Activated CD4-positive, alpha-beta T cell treated with anti-CD3 and anti-CD28 coated beads for 24 hours (primary cell): ENCODE results near the gene BRD1.

Source experiments
- DNase-seq, 2 donors: peaks; one replicate each; pipeline ENCODE4 v3.0.0-alpha.2; 2020; ENCODE audit warnings: low read depth in 2 of 2

BRD1 gene

DNA sequence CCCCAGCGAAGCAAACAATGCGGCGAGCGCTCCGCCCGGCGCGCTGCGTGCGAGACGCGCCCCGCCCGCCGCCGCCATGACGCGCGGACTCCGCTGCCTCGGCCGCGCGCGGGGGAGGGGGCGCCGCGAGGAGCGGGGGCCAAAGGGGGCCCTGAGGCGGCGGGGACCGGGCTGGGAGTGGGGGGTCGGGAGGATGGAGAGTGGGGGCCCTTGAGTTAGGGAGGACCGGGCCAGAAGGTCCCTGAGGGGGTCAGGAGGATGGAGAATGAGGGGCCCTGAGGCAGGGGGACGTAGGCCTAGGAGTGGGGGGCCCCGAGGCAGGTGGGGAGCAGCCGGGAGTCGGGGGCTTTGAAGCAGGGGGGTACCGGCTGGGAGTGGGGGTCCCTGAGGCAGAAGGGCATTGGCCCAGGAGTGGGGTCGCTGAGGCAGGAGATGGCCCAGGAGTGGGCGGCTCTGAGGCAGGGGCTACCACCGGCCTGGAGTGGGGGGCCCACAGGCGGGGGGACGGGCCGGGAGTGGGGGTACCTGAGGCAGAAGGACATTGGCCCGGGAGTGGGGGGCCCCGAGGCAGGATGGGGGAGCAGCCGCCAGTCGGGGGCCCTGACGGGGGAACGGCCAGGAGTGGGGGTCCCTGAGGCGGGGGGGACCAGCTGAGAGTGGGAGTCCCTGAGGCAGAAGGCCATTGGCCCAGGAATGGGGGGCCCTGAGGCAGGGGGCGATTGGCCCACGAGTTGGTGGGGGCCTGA lies at the start of gene BRD1:
BRD1 (minus strand) TSS at position 21 of the 746 bp plus-strand sequence. CDS start 3,556 bp downstream, outside the sequence.
- DNase-seq, result peak; percentile 38 to 39

DNA sequence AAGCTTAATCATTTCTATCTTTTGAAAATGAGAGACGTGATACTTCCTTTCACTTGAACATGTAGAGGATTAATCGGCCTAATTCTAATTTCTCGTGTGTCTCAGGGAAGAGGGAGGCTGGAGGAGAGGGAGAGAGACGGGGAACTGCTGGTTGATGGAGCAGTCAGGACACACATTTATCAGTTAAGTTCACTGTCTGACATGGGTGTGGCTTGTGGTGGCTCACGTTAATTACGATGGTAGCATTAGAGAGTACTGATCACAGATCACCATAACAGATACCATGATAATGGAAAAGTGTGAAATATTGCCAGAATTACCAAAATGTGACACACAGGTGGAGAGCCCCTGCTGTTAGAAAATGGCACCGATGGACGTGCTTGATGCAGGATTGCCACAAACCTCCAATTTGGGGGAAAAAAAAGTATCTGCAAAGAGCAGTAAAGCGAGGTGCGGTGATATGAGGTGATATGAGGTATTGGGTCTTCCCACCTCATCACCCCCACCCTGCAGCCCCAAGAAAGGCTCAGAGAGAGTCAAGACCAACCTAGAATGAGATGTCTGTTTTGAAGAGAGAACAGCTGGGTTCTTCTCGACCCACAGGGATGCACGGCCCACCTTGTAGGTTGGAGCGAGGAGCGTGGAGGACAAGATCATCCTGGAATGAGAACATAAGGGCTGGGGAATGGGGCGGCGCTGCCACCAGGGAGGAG lies 45.7 kb upstream of the BRD1 start:
- no peak for DNase-seq

DNA sequence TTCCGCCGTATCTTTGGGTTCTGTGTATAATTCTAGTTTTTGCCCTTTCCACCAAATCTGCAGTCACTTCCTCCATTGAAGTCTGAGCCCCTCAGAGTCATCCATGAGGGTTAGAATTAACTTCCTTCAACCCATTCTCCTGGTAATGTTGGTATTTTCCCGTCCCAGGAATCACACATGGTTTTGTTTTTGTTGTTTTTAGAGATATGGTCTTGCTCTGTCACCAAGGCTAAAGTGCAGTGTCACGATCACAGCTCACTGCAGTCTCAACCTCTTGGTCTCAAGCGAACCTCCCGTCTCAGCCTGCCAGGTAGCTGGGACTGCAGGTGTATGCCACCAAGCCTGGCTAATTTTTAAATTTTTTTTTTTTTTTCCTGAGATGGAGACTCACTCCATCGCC lies 44.7 kb upstream of the BRD1 start:
- no peak for DNase-seq

DNA sequence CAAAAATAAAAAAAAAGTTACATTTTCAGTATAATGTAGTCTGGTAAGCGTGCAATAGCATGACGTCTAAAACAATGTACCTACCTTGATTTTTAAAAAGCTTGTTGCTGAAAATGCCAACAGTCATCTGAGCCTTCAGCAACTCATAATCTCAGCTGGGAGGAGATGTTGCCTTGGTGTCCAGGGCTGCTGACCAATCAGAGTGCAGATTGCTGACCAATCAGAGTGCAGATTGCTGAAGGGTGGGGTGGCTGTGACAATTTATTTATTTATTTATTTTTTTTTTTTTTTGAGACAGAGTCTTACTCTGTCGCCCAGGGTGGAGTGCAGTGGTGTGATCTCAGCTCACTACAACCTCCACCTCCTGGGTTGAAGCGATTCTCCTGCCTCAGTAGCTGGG lies 43.8 kb upstream of the BRD1 start:
- DNase-seq, result no peak

GRCh38 chr22:49869845-49870712 lies 42.4 kb upstream of the BRD1 start:
- DNase-seq, result no peak

- DNase-seq, result no peak
Observed at GRCh38 chr22:49869086-49869830, 41.6 kb upstream of the BRD1 start.

DNA sequence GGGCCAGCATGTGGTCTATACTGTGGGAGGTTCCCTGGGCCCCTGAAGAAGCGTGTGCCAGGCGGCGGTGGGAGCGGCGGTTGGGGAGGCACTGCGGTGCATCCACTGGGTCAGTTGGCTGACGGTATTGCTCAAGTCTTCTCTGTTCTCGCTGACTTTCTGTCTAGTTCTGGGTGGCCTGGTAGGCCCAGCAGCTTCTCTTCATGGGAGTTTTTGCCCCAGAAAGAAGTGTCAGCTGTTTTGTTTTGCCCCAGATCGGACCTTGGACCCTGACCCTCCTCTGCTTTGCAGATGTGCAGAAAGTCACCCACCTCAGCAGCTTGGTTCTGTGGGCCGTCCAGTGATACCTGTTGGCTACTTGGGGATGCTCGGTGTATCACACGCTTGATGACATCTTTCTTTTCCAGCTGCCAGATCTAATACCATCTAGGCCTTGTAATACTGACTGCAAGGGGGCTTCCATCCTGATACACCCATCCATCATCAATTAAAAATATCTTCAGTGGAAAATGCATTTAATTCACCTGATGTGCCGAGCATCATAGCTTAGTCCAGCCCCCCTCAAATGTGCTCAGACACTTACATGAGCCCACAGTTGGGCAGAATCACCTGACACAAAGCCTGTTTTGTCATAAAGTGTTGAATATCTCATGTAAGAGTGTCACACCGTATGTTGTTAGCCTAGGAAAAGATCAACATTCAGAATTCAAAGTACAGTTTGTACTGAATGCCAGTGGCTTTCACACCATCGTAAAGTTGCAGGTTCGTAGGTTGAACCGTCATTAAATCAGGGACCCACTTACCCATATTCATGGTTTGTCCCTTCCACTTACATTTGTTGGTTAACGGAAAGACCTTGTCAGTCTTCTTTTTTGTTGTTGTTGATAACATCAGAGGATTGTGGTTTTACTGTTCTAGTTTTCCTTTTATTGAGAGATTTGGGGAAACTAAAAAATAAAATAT lies 39.9 kb upstream of the BRD1 start:
- no peak for DNase-seq

GRCh38 chr22:49866646-49867045 lies 39.0 kb upstream of the BRD1 start:
- DNase-seq, result no peak

DNA sequence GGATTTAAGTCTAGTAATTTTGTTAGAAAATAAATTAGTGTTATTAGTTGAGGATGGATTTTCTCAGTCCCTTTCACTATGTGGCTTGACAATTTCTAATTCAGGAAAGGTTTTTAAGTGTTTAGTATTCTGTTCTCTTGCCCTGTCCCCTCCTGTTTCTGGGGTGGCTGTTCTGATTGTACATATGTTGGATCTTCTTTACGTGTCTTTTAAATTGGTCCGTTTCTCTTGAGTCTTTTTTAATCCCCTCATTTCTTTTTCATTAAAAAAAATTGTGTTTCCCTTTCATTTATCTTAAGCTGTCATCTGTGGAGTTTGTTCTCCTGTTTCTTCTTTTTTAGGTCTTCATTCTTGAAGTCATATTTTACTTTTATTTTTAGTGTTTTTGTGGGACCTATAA lies 38.5 kb upstream of the BRD1 start:
- no peak for DNase-seq

DNA sequence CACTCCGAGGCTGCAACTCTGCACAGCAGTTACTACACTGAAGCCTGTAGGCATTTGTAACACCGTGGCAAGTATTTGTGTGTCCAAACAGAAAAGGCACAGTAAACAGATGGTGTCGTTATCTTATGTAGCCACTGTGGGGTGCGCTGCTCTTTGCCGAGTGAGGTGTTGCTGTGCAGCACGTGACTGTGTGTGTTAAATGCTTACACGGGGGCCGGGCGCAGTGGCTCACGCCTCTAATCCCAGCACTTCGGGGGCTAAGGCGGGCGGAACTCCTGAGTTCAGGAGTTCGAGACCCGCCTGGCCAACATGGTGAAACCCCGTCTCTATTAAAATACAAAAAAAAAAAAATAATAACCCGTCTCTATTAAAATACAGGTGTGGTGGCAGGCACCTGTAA lies 37.5 kb upstream of the BRD1 start:
- DNase-seq, result no peak

GRCh38 chr22:49863931-49864330 lies 36.3 kb upstream of the BRD1 start:
- no peak for DNase-seq

GRCh38 chr22:49862496-49862776 lies 34.8 kb upstream of the BRD1 start:
- DNase-seq, result no peak

DNA sequence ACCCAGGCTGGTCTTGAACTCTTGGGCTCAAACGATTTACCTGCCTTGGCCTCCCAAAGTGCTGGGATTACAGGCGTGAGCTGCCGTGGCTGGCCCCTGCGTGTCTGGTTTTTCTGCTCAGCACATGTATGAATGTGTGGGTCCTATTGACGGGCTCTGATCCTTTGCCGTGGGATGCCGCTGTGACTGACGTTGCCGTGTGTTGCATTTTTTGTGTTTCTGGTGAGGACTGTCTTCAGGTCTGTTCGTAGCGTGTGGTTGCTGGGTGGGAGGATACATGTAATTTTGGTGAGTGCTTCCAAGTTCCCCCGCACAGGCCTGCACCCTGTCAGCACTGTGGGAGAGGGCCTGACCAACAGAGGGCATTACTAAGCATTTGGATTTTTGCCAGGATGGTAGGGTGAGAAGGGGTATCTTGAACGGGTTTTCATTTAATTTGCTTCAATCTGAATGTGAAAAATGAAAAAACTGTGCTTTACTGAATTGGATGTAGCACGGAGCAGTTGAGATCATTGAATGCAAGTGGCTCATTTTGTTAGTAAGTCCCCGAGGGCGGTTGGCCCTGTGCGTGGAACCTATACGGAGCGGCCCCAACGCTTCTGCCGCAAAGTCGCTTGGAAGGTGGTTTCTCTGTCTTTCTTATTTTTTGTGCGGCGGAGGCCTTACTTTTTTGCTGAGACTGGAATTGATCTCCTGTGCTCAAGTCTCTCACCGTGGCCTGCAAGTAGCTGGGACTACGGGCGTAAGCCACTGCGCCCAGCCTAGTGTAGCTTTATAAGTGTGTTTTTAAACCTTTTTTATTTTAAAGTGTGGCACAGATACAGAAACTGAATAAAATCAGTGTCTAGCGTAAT lies 34.2 kb upstream of the BRD1 start:
- no peak for DNase-seq

DNA sequence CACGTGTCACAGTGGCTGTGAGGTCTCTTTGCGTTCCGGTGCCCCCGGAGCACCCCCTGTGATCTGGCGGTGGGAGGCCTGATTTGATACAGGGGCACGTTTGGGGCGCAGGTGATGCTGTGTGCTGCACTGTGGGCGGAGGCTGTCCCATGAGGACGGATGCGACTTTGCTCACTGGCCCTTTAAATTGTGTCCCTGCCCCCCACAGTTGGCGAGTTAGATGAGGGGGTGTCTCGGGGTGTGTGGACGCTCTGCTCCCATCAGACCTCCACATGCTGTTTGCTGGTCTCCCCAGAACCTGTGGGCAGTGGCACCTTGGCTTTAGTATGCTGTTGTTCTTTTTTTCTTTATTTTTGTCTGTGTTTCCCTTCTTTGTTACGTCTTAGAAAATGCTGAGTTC lies 31.2 kb upstream of the BRD1 start:
- DNase-seq, result no peak

- DNase-seq, result no peak
Observed at GRCh38 chr22:49856766-49857618, 29.3 kb upstream of the BRD1 start.

DNA sequence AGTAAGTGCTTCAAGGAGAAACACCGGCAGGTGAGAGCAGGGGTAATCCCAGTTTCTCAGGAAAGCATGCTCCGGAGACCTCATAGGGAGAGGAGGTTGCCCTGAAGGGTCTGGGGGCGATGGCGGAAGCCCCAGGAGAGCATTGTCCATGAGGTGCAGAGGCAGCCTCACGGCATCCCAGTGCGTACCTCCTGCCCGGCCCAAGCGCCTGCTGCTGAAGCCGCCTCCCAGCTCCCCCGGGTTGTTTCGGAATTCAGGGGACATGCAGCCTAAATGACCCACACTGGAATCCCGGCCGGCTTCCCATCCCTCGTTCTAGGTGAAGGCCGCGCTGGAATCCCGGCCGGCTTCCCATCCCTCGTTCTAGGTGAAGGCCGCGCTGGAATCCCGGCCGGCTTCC lies 28.7 kb upstream of the BRD1 start:
- no peak for DNase-seq

DNA sequence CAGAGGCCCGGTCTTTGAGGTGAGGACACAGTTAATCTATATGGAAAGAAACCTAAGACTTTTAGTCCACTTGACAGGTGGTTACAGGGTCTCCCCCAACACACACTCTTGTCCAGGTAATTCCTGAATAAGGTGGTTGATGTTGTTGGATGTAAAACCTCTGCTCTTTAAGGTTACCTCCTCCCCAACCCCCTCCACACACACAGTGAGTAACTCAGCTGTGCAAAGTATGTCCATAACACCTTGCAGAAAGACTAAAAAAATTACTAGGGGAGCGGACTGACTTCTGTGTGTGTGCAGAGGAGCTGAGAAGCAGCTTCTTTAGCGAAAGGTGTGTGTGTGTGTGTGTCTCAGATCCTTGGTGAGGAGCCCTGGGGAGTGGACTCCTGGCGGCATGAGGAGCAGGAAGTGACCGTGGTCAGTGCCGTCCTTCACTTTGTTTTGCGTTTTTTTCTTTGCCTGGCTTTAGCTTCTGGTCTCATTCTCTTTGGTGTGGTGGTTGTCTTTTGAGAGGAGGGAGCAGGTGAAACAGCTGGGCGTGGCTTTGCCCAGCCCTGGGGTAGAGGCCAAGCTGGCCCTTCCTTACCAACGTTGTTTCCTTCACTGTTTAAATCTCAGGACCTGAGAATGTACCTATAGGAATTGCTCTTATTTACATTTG lies 27.7 kb upstream of the BRD1 start:
- no peak for DNase-seq
